NCI-H1436 treated with DMSO at 0.1 percent for 48 hours (cell line): ENCODE data around the gene FILIP1L.

Source experiments
- DNase-seq: peaks from one replicate; lab custom pipeline; 2025; lab: John Stamatoyannopoulos, UW

The FILIP1L gene

DNA sequence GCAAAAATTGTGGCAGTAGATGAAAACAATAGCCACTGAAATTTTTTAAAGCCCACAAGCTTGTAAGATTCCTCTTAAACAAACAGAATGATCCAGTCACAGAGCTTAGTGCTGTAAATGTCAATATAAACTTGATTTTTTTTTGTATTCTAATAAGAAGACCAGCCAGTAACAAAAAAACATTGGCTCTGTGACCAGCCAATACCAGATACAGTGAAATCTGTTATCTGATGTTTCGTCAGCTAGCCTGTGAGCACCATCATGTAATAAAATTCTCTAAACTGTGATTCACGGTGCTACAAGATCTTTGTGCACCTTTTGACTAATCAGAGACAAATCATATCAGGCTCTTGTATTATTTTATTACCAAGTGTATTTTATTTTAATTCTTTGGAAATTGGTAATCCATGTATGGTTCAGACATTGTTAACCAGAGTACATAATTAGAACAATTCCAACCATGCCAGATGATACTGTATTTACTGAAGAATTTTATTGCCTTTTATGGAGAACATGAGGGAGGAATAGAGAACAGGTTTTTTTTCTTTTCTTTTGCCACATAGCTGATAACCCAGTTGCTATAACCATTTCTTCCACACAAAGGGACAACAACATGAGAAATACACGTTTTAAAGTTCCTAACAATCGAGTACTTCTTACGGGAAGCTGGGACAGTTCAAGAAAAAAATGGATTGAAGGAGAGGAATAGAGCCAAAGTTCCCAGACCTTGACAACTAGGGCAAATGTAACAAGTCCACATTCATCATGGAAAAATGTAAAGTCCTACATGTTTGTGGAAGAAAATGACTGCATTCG lies 71.9 kb downstream of the FILIP1L start:
- DNase-seq: no peak

GRCh38 chr3:100041328-100041749 lies 73.0 kb downstream of the FILIP1L start:
- no peak for DNase-seq

DNA sequence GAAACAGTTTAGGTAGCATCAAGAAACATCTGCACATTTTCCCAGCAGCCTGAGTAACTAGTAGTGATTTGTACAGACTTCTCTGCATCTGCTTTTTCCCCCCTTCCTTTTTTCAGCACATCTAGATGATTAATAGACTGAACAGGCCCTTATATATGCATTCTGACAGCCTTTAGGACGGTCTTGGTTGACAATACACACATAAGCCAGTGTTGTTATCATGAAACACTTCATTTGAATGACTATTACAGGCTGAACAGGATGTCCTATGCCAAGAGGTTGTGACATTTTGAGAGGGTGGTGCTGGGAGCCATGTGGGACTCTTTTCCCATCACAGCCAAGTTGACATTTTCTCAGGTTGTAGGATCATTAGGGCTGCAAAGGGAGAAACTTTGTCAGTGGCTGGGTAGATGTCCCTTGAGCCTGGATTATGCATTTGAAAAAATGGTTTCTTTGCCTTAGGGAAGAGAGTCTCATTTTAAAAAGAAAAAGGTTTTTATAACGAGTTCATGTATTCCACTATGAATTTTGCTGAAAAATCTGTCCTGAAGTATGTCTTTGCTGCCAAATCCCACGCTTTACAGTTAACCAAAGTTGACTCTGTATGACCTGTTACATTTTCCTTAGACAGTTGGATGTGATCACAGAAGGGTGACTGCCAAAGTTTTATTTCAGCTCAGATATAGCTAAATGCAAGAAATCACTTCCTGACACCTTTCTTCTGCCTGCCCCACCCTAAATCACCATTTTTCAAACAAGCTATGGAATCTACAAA lies 73.7 kb downstream of the FILIP1L start:
- no peak for DNase-seq

GRCh38 chr3:100039075-100039474 lies 75.2 kb downstream of the FILIP1L start:
- DNase-seq: no peak

GRCh38 chr3:100033903-100034471 lies 80.3 kb downstream of the FILIP1L start:
- DNase-seq: no peak

DNA sequence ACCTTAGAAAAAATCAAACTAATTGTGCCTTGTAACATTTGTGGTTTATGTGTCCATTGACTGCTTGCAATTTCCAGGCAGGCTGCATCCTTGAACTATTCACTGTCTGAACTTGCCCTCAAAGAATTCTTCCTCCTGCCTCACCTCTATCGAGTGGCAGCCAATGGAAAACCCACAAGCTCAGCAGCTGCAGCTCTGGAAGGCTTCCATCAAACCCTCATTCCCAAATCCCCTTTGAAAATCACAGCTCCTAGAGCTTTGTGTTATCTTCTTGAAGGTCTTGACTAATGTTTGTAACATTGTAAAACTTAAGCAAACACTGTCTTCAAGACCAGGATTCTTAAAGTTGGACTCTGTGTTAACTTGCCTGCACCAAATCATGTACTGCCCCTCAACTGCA lies 81.1 kb downstream of the FILIP1L start:
- no peak for DNase-seq

- DNase-seq: no peak
Measured at GRCh38 chr3:100032243-100032642, 82.1 kb downstream of the FILIP1L start.

- no peak for DNase-seq
Measured at GRCh38 chr3:100030914-100031425, 83.3 kb downstream of the FILIP1L start.

- DNase-seq: no peak
Measured at GRCh38 chr3:100030346-100030745, 84.0 kb downstream of the FILIP1L start.

- no peak for DNase-seq
Measured at GRCh38 chr3:100029689-100030088, 84.6 kb downstream of the FILIP1L start.

DNA sequence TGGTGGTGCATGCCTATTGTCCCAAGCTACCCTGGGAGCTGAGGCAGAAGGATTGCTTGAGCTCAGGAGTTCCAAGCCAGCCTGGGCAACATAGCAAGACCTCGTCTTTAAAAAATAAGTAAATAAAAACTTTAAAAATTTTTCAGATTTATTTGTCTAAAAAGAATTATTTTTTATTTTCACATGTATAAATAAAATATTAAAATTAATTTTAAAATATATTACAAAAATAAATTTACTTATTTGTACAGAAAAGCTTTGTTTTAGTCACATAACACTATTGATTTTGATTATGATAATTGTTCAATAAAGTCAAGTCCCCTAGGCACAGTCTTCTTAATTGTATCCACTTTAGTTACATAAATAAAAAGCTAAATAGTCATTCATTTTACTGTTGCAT lies 85.2 kb downstream of the FILIP1L start:
- DNase-seq: no peak

DNA sequence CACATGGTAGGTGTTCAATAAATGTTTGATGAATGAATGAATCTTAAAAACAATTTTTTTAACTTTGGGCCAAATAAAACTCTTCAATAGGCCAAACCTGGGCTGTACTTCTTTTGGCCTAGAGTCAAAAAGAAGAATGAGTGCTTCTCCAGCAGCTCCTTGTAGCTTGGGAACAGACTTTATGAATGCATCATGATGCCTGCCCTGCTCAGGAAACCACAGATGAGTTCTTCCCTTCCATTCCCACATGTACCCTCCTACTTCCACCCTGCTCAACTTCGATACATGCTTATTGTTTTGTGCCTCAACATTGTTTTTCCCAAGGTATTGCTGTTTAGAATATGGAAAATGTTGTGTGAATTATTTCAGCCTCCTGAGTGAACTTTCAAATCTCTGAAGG lies 87.0 kb downstream of the FILIP1L start:
- no peak for DNase-seq

- no peak for DNase-seq
Measured at GRCh38 chr3:100024520-100025303, 89.6 kb downstream of the FILIP1L start.

- DNase-seq: no peak
Measured at GRCh38 chr3:100023595-100023994, 90.7 kb downstream of the FILIP1L start.

DNA sequence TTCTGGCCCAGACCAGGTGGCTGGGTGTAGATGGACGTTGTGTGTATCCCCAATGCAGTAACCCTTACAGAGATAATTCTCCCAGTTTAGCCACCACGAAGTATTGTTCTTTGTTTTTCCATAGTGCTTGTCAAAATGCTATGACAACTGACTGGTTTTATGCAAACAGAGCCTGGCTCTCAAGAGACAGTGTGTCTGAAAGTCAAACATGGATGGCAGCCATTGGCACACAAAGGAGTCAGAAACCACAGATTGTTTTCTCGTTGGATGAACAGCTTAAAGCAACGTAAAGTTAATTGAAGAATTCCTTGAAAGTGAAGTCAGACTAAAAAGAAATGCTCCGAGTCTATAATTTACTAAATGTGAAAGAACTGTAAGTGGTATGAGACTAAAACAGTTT lies 91.2 kb downstream of the FILIP1L start:
- no peak for DNase-seq

GRCh38 chr3:100022506-100022905 lies 91.8 kb downstream of the FILIP1L start:
- no peak for DNase-seq

DNA sequence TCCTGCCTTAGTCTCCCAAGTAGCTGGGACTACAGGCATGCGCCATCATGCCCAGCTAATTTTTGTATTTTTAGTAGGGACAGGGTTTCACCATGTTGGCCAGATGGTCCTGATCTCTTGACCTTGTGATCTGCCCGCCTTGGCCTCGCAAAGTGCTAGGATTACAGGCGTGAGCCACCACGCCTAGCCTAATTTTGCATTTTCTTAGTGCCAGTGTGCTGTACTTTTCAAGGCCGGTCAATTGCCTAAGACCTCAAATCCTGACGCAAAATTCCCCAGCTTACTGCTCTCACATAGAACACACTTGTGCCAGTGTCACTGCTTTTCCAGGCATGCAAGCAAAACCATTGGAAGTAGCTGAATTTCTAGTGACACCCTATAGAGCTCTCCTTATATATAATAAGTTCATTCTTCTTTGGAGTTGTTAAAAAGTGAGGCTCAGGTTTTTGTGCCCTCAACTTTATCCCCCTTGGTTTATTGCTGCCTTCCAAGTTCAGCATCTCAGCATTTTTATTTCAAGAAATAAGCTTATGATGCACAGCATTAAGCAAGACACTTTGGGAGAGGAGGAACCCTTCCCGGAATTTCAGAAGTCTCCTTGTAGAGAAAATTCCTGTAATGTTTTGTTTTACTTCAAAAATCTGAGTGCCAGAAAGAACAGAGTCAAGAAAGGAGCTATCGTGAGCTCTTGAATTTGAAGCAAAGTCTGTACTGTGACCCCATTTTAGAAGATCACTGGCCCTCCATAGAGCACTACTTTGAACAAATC lies 93.2 kb downstream of the FILIP1L start:
- no peak for DNase-seq

DNA sequence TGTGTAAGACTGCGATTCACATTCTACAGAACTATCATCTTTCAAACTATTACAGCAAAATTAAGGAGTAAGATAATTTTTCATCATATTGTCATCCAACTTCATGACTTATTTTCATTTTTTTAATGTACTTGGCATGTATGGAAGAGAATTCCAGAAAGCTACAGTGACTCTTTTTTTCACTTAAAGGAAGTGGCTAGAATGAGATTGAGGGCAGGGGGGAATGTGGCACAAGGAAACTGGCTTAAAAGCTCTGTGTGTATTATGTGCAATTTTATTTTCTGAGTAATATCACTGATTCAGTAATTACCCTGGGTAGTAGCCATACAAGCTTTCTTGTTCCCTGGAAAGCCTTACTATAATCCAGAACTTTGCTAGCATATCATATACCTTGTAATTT lies 94.6 kb downstream of the FILIP1L start:
- DNase-seq: no peak

GRCh38 chr3:100018806-100019205 lies 95.5 kb downstream of the FILIP1L start:
- no peak for DNase-seq

GRCh38 chr3:100010087-100010417 lies 104.2 kb downstream of the FILIP1L start:
- no peak for DNase-seq
